Ramos (cell line): ENCODE measurements around the gene HIGD1A.

Source experiments
- in situ Hi-C: fragments of 300-500 bp; cut with MboI; formaldehyde crosslinking; loops from one replicate; pipeline ENCODE4 v1.14.3; 2022; ENCODE audit warnings: low sequenced_read_pairs; ENCODE audit not compliant: unreplicated experiment

The HIGD1A gene

GRCh38 chr3:42804106-42804830 lies at the start of gene HIGD1A:
TSS of gene HIGD1A (minus strand) at chr3:42804490. CDS start at chr3:42794253, 10,237 bp downstream.
- in situ Hi-C loops, result no loop called here

GRCh38 chr3:42853739-42854302 lies 49.5 kb upstream of the HIGD1A start:
- in situ Hi-C loops, result no loop called here

GRCh38 chr3:42853056-42853455 lies 48.8 kb upstream of the HIGD1A start:
- in situ Hi-C loops, result no loop called here

- in situ Hi-C loops, result no loop called here
These were observed 48.2 kb upstream of the HIGD1A start for GRCh38 chr3:42852441-42852840.

- in situ Hi-C loops, result no loop called here
These were observed 47.0 kb upstream of the HIGD1A start for GRCh38 chr3:42851228-42851834.

GRCh38 chr3:42850263-42850662 lies 46.0 kb upstream of the HIGD1A start:
- in situ Hi-C loops, result no loop called here

GRCh38 chr3:42849017-42849416 lies 44.7 kb upstream of the HIGD1A start:
- in situ Hi-C loops, result no loop called here

GRCh38 chr3:42847731-42848130 lies 43.4 kb upstream of the HIGD1A start:
- in situ Hi-C loops, result no loop called here

- in situ Hi-C loops, result no loop called here
These were observed 42.6 kb upstream of the HIGD1A start for GRCh38 chr3:42846685-42847522.

GRCh38 chr3:42844815-42845214 lies 40.5 kb upstream of the HIGD1A start:
- in situ Hi-C loops, result no loop called here

GRCh38 chr3:42844412-42844713 lies 40.1 kb upstream of the HIGD1A start:
- in situ Hi-C loops, result no loop called here

GRCh38 chr3:42843713-42844411 lies 39.6 kb upstream of the HIGD1A start:
- in situ Hi-C loops, result no loop called here

- in situ Hi-C loops, result no loop called here
These were observed 37.0 kb upstream of the HIGD1A start for GRCh38 chr3:42841332-42841731.

- in situ Hi-C loops, result no loop called here
These were observed 35.3 kb upstream of the HIGD1A start for GRCh38 chr3:42839616-42840015.

- in situ Hi-C loops, result no loop called here
These were observed 34.3 kb upstream of the HIGD1A start for GRCh38 chr3:42838571-42838970.

GRCh38 chr3:42836150-42837123 lies 32.1 kb upstream of the HIGD1A start:
- in situ Hi-C loops, result no loop called here

GRCh38 chr3:42831321-42831713 lies 27.0 kb upstream of the HIGD1A start:
- in situ Hi-C loops, result loop anchor here (5.0 kb wide), 1 partner anchor 46 kb away; the partner anchor contains the start of gene CYP8B1

- in situ Hi-C loops, result loop anchor here (5.0 kb wide), 1 partner anchor 47 kb away; the partner anchor contains the start of gene CYP8B1
These were observed 26.4 kb upstream of the HIGD1A start for GRCh38 chr3:42830437-42831320.
